ENCODE measurements around the gene HMCN2. TPM values are rescaled to one million over a fixed set of nuclear protein-coding genes. Genes with fewer than 3 reads are reported as not detected.

Gene HMCN2, protein sequence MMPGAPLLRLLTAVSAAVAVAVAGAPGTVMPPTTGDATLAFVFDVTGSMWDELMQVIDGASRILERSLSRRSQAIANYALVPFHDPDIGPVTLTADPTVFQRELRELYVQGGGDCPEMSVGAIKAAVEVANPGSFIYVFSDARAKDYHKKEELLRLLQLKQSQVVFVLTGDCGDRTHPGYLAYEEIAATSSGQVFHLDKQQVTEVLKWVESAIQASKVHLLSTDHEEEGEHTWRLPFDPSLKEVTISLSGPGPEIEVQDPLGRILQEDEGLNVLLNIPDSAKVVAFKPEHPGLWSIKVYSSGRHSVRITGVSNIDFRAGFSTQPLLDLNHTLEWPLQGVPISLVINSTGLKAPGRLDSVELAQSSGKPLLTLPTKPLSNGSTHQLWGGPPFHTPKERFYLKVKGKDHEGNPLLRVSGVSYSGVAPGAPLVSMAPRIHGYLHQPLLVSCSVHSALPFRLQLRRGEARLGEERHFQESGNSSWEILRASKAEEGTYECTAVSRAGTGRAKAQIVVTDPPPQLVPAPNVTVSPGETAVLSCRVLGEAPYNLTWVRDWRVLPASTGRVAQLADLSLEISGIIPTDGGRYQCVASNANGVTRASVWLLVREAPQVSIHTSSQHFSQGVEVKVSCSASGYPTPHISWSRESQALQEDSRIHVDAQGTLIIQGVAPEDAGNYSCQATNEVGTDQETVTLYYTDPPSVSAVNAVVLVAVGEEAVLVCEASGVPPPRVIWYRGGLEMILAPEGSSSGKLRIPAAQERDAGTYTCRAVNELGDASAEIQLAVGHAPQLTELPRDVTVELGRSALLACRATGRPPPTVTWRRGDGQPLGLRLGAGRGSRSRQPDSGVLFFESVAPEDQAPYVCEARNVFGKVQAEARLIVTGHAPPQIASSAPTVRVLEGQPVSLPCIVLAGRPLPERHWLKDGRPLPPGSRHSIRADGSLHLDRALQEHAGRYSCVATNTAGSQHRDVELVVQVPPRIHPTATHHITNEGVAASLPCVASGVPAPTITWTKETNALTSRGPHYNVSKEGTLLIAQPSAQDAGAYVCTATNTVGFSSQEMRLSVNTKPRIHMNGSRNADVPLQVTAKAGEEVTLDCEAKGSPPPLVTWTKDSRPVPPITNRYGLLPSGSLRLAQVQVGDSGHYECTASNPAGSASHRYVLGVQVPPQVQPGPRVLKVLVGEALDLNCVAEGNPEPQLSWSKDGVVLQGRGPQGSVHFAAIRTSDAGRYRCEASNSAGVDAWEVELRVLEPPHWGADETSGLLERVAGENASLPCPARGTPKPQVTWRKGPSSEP (N-terminal part only)
- not detected in 2 replicates for total RNA-seq

DNA sequence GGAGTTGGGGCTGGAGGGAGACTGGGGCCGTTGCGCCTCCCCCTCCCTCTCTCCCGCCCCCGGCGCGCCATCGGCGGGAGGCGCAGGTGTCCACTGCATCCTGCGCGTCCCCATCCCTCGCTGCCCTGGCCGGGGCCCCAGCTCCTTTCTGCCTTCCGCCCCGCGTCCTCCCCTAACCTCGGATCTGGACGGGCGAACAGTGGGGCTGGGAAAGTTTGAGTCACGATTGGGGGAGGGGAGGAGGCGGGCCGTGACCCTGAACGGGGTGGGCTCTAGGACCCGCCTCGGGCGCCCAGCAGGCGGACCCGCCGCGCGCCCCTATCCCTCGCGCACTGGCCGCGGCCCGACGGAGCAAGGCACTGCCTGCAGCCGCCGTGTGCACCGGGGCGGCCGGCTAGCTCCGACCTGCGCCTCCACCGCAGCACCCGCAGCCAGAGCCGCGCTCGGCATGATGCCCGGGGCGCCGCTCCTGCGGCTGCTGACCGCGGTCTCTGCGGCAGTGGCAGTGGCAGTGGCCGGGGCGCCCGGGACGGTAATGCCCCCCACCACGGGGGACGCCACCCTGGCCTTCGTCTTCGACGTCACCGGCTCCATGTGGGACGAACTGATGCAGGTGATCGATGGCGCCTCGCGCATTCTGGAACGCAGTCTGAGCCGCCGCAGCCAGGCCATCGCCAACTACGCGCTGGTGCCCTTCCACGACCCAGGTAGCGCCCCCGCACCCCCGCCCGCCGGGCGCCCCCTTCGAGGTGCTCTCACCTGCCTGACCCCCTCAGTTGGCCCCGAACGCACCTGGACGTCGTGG, at the start of gene HMCN2:
Gene HMCN2, plus strand, starts transcription at position 330 of the 805 bp plus-strand sequence. Its CDS starts 119 bp downstream, at position 449.

GRCh38 chr9:130444565-130445221, 179.1 kb downstream of the HMCN2 start, which contains the start of gene ASS1:
Gene ASS1 (plus strand): TSS chr9:130444961. CDS start chr9:130452229, 7,268 bp downstream.

Other genes starting within 250 kb of the HMCN2 start
- 9.8 and 16.4 TPM in 2 replicates for gene FNBP1, start 222.6 kb upstream of the HMCN2 start, total RNA-seq
- 23.0 and 23.6 TPM in 2 replicates for gene GPR107, start 211.9 kb upstream of the HMCN2 start, total RNA-seq
- gene NCS1, start 93.4 kb upstream of the HMCN2 start, total RNA-seq: 22.8 and 57.9 TPM in 2 replicates
- 19.2 and 23.3 TPM in 2 replicates for gene ASS1, start 179.2 kb downstream of the HMCN2 start, total RNA-seq

Data from epithelial cell of alveolus of lung (primary cell).